Tibial artery (tissue), 4 donors: ENCODE results near the gene CD74.

Experiments used
- DNase-seq, 2 donors: peaks; one replicate each; pipeline ENCODE4 v3.0.0-alpha.2; 2019
- H3K27ac ChIP-seq, 2 donors: fragments of 200-600 bp; sonication (generic) in 1 of 2; 1 replicate in 1 of 2; 2 replicates in 1 of 2; pipeline ENCODE4 v1.5.1; 2018 to 2019; ENCODE audit warnings: mild to moderate bottlenecking in 1 of 2
- H3K27me3 ChIP-seq, 2 donors: fragments of 200-600 bp; sonication (generic) in 1 of 2; one replicate each; pipeline versions ENCODE4 v1.5.1 to v1.6.0; 2016 to 2019
- H3K36me3 ChIP-seq, 3 donors: fragments of 200-600 bp; sonication (generic) in 2 of 3; one replicate each; pipeline ENCODE4 v1.5.1; 2016 to 2019; ENCODE audit warnings: mild to moderate bottlenecking in 2 of 3
- H3K4me1 ChIP-seq, 4 donors: fragments of 200-600 bp; sonication (generic) in 2 of 4; 1 replicate in 3 of 4; 2 replicates in 1 of 4; pipeline ENCODE4 v1.5.1; 2016 to 2019
- H3K4me3 ChIP-seq, 2 donors: fragments of 200-600 bp; sonication (generic) in 1 of 2; 1 replicate in 1 of 2; 2 replicates in 1 of 2; pipeline ENCODE4 v1.5.1; 2018 to 2019; ENCODE audit warnings: mild to moderate bottlenecking in 2 of 2
- H3K9me3 ChIP-seq, 3 donors: fragments of 200-600 bp; sonication (generic) in 1 of 3; one replicate each; pipeline ENCODE4 v1.5.1; 2016 to 2019
- CTCF ChIP-seq, 2 experiments: fragments of 200-600 bp in 1 of 2; fragments of 450-650 bp in 1 of 2; IDR thresholded peaks; one replicate each; pipeline ENCODE4 v1.5.1; 2017 to 2019; ENCODE audit warnings: antibody characterized with exemption in 2 of 2, mild to moderate bottlenecking in 1 of 2, moderate library complexity in 1 of 2
- intact Hi-C: fragments of 100-400 bp; cut with DNase I; formaldehyde crosslinking; loops from one replicate; pipeline ENCODE4 v1.15.0; 2023; ENCODE audit warnings: low total_unique reads

Gene CD74

DNA sequence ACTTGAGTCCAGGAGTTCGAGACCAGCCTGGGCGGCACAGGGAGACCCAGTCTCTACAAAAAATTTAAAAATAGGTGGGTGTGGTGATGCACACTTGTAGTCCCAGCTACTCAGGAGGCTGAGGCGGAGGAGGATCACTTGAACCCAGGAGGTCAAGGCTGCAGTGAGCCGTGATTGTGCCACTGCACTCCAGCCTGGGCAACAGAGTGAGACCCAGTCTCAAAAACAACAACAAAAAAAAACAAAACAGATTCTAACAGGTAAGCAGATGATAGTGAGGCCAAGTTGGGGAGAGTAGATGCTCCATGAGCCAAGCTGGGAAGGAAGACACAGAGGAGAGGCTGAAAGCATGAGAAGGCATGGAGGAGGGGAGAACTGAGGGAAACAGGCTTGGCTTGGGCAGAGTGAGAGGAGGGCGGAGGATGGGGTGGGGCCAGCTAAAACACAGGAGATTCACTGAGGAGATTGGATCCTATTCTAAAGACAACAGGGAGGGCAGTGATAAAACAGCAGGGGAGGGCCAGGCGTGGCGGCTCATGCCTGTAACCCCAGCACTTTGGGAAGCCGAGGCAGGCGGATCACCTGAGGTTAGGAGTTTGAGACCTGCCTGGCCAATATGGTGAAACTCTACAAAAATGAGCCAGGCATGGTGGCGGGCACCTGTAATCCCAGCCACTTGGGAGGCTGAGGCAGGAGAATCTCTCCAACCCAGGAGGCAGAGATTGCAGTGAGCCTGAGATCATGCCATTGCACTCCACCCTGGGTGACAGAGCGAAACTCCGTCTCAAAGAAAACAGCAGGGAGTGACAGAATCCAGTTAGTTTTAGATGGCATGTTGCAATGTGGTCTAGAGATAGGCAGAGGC is 28.5 kb upstream of the CD74 start:
- intact Hi-C loops, result no loop called here

DNA sequence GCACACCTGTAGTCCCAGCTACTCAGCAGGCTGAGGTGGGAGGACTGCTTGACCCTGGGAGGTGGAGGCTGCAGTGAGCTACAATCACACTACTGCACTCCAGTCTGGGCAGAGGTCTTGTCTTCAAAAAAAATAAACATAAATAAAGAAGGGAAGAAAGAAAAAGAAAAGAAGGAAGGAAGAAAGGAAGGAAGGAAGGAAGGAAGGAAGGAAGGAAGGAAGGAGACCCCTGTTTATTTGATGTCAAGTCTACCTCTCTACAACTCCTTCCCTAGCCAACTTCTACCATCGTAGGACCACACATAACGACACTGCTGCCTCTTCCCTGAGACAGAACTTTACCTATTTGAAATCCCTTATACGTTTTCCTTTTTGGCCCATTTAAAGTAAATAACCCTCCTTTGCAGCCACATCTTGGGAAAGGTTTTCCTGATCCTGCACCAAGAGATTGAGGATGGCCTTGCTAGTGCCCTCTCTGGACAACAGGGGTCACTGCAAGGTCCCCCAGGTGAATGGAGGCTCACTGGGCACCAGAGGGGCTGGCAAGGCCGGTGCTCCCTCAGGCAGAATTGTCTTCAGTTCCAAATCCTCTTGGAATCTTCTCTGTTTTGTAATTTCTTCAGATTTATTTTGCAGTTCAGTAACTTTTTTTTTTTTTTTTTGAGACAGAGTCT is 26.3 kb upstream of the CD74 start:
- no peak overlapping the region for H3K4me3 ChIP-seq
- H3K9me3 ChIP-seq, result no peaks in the 10 kb centered on the region
- H3K4me1 ChIP-seq, result peaks cover 0 to 7% (median 3%) of the 10 kb centered on the region in 4 donors
- H3K27me3 ChIP-seq, result no peaks in the 10 kb centered on the region
- no peak for DNase-seq
- TF ChIP-seq CTCF (IDR thresholded peaks at IDR 0.05), result peak; percentile 23 to 38
- H3K36me3 ChIP-seq, result peaks cover 9 to 32% (median 11%) of the 10 kb centered on the region in 3 donors
- no peak overlapping the region for H3K27ac ChIP-seq
- intact Hi-C loops, result no loop called here

More for the DNA sequence above, 28.5 kb upstream of the CD74 start:
- no peak overlapping the region for H3K4me3 ChIP-seq
- no peaks in the 10 kb centered on the region for H3K27me3 ChIP-seq
- no peak overlapping the region for H3K27ac ChIP-seq
- no peak for TF ChIP-seq CTCF (IDR thresholded peaks at IDR 0.05)
- peaks cover 0 to 11% (median 1%) of the 10 kb centered on the region in 4 donors for H3K4me1 ChIP-seq
- H3K36me3 ChIP-seq, result peaks cover 31 to 53% (median 32%) of the 10 kb centered on the region in 3 donors
- H3K9me3 ChIP-seq, result no peaks in the 10 kb centered on the region
- no peak for DNase-seq

- Histone ChIP-seq H3K4me3 (no peak overlapping the region), H3K9me3 (no peaks in the 10 kb centered on the region), H3K36me3 (peaks cover 0 to 4% (median 0%) of the 10 kb centered on the region in 3 donors), H3K4me1 (peaks cover 0 to 7% (median 0%) of the 10 kb centered on the region in 4 donors), H3K27me3 (no peaks in the 10 kb centered on the region), H3K27ac (no peak overlapping the region)
- intact Hi-C loops, result no loop called here
- TF ChIP-seq CTCF (IDR thresholded peaks at IDR 0.05), result peak; percentile 81 to 85
- peak; percentile 87 to 93 for DNase-seq
Measured at GRCh38 chr5:150436141-150436680, 23.5 kb upstream of the CD74 start.

DNA sequence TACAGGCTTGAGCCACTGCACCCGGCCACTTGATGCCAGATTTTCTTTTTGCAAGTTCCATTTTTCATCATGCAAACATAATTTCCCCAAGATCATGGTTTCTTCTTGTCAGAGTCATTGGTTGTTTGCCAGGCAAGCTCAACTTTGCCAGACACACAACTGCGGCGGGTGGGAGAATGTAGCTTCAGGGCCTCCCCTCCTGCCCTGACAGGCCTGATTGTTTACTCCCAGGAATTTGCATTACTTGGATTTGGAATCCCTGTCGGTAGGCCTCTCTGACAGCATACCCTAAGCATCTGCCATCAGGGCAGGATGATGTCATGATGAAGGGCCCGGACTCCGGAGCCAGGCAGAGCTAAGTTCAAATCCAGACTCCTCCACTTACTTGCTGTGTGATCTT is 21.8 kb upstream of the CD74 start:
- no peaks in the 10 kb centered on the region for H3K36me3 ChIP-seq
- TF ChIP-seq CTCF (IDR thresholded peaks at IDR 0.05), result no peak
- no peak overlapping the region for H3K4me3 ChIP-seq
- intact Hi-C loops, result no loop called here
- DNase-seq, result no peak
- peaks cover 0 to 7% (median 0%) of the 10 kb centered on the region in 4 donors for H3K4me1 ChIP-seq
- no peaks in the 10 kb centered on the region for H3K27me3 ChIP-seq
- H3K9me3 ChIP-seq, result no peaks in the 10 kb centered on the region
- H3K27ac ChIP-seq, result no peak overlapping the region

GRCh38 chr5:150431574-150431973 is 18.9 kb upstream of the CD74 start:
- Histone ChIP-seq H3K4me1 (peaks cover 0 to 7% (median 4%) of the 10 kb centered on the region in 4 donors), H3K27me3 (no peaks in the 10 kb centered on the region), H3K27ac (no peak overlapping the region), H3K9me3 (no peaks in the 10 kb centered on the region), H3K4me3 (no peak overlapping the region), H3K36me3 (no peaks in the 10 kb centered on the region)
- no peak for DNase-seq
- intact Hi-C loops, result no loop called here
- TF ChIP-seq CTCF (IDR thresholded peaks at IDR 0.05), result no peak
